ENCODE measurements around the gene KLHL17. TPM values are rescaled to one million over a fixed set of nuclear protein-coding genes. Genes with fewer than 3 reads are reported as not detected.
A peak's percentile ranks its signal among the peaks of the same experiment; 100 is the strongest.
"Not testable (repeated sequence)": the region's sequence is repeated elsewhere in the genome, so short reads cannot be mapped to it uniquely, and the experiment has no call there.

Gene KLHL17
- total RNA-seq, 1 experiment from 2014 or later = 15.1 TPM

DNA sequence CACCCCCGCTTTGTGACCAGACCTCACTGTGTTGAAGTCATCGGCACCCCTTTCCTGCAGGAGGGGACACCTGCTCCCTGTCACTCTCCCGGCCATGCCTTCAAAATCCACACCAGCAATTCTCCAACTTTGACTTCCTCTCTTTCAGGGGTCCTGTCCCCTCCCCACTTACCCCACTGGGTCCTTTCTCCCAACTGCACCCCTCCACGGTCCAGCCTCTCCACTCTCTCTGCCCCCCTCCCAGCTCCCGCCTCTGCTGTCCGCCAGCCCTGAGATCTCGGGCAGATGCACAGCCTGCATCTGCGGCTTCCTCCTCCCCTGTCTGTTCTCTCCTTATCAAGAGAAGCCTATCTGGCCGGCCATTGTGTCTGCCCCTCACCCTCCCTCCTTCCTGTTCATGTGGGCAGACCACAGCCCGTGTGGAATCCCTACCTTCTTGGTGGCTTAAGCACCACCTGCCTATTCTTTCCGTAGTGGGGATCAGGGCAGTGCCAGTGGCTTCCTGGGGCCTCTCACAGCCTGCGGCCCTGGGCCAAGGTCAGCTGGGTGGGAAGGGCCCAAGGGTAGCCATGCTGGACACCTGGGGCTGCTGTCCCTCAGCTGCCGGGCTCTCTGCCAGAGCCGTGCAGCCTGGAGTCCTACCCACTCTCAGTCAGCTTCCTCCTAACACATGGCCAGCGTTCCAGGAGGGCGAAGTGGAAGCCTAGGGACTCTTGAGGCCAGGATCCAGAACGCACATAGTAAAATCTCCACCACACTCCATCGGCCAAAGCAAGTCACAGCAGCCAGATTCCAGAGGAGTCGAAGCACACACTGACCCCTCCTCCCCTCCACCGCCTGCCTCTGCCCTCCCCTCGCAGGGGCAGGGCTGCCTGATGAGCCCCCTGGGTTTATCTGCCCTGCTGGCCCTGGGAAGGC is 44.7 kb downstream of the KLHL17 start:
- H3K4me3 ChIP-seq = peak overlapping the region; percentile 27
- H3K9me3 ChIP-seq (replicated peaks) = no peaks in the 10 kb centered on the region
- peaks cover 24% of the 10 kb centered on the region for H3K4me1 ChIP-seq
- peak; percentile 88 to 93 for DNase-seq
- no peaks in the 10 kb centered on the region for H3K27me3 ChIP-seq
- peak overlapping the region; percentile 93 for H3K27ac ChIP-seq
- H3K36me3 ChIP-seq = no peaks in the 10 kb centered on the region

DNA sequence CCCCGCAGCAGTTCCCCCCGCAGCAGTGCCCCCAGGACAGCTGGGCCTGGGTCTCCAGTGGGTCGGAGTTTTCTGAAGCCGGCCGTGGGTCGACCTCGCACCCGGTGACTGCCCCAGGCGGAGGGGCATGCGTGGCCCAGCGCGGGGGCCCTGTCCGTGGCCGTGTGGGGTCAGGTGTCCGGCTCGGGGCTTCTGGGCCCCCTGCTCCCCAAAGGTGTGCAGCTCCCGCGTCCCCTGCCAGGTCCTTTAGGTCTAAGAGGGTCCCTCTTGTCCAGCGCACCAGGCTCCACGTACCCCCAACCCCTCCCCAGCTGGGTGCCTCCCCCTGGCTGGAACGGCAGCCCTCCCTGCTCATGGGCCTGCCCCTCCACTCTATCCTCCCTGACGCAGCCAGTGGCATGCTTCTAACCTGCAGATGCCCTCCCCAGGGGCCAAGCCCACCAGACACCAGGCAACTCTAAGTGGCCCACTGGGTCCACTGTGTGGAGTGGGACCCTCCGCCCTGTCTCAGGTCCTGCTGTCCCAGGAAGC is 45.5 kb downstream of the KLHL17 start:
- Histone ChIP-seq H3K36me3 (no peaks in the 10 kb centered on the region), H3K27me3 (no peaks in the 10 kb centered on the region), H3K4me3 (peak overlapping the region; percentile 27; the same call in 1 of the 2 replicates), H3K27ac (peak overlapping the region; percentile 93), H3K9me3 (replicated peaks) (no peaks in the 10 kb centered on the region), H3K4me1 (peaks cover 24% of the 10 kb centered on the region)
- no peak for DNase-seq

DNA sequence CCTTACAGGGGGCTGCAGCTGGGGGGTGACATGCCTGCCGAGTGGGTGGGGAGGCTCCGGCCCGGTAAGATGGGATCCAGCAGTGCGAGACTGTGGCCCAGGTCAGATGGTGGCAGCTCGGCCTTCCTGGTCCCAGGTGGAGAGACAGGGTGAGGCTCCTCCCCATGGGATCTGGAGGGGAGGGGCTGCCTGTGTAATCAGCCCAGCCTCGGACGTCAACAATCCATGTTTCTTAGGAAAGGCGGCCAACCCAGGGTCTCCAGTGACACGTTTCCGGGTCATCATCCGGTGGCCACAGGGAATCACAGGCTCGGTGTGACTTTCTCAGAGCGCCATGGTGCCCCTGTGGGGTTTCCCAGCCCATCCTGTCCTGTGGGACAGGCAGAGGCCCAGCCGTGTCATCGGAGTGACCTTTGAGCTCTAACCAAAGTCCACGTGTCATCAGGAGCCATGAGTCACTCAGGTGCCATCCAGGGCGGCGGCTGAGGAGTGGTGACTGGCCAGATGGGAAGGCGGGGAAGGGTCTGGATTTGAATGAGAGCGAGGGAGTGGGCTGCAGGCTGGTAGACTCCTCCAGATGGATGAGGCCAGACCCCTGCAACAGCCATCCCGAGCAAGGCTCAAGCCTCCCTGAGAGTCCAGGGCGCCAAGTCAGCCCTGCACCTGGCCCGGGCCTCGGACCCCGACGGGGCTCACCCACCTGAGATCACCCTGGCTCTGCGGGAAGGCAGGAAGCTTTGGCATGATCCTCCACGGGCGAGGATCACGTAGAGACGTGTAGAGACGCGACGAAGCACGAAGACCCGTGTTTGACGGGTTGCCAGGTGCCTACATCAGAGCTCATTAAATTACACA is 46.1 kb downstream of the KLHL17 start:
- Histone ChIP-seq H3K9me3 (replicated peaks) (no peaks in the 10 kb centered on the region), H3K4me1 (peaks cover 24% of the 10 kb centered on the region), H3K27me3 (no peaks in the 10 kb centered on the region), H3K27ac (peak overlapping the region; percentile 93; the same call in 1 of the 2 replicates), H3K36me3 (no peaks in the 10 kb centered on the region), H3K4me3 (no peak overlapping the region)
- no peak for DNase-seq

DNA sequence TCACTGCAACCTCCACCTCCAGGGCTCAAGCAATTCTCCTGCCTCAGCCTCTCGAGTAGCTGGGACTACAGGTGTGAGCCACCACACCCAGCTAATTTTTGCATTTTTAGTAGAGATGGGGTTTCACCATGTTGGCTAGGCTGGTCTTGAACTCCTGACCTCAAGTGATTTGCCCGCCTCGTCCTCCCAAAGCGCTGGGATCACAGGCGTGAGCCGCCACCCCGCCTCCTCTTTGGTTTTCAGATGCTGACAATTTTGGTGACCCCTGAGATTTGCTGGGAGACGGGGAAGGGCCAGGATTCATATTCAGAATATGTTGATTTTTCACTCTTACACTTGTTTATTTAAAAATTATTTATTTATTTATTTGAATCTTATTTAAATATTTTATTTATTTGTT is 49.7 kb downstream of the KLHL17 start:
- not testable (repeated sequence) for H3K9me3 ChIP-seq (replicated peaks); H3K27me3 ChIP-seq; DNase-seq; H3K27ac ChIP-seq; H3K4me3 ChIP-seq; H3K36me3 ChIP-seq
- H3K4me1 ChIP-seq = peaks cover 13% of the 10 kb centered on the region

DNA sequence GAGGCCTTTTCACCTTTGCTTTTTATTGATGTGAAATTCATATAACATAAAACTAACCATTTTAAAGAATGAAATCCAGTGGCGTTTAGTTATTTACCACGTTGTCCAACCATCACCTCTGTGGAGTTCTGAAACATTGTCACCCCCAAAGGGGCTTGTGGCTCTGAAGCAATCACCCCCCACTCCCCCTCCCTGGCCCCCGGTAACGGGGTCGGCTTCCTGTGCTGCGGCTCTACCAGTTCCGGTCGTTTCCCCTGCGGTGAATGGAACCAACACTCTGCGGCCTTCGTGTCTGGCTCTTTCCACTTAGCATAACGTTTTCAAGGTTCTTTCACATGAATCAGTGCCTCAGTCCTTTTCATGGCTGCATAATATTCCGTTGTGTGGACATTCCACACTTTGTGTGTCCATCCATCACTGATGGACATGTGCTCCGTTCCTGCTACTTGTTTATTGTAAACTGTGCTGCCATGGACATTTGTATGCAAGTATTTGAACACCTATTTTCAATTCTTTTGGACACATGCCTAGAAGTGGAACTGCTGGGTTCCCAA is 51.1 kb downstream of the KLHL17 start:
- Histone ChIP-seq H3K27ac (no peak overlapping the region), H3K36me3 (no peaks in the 10 kb centered on the region), H3K4me3 (no peak overlapping the region), H3K27me3 (no peaks in the 10 kb centered on the region), H3K9me3 (replicated peaks) (no peaks in the 10 kb centered on the region), H3K4me1 (peaks cover 6% of the 10 kb centered on the region)
- DNase-seq = no peak

DNA sequence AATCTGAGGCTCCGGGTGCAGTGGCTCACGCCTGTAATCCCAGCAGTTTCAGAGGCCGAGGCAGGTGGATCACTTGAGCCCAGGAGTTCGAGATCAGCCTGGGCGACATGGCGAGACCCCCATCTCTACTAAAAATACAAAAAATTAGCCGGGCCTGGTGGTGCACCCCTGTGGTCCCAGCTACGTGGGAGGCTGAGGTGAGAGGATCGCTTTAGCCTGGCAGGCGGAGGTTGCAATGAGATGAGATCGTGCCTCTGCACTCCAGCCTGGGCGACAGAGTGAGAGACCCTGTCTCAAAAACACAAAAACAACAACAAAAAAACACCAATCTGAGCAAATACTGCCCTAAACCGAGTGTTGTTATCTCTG is 52.3 kb downstream of the KLHL17 start:
- peak overlapping the region; percentile 58 for H3K4me3 ChIP-seq
- not testable (repeated sequence) for H3K27ac ChIP-seq; H3K4me1 ChIP-seq; H3K27me3 ChIP-seq; DNase-seq; H3K36me3 ChIP-seq; H3K9me3 ChIP-seq (replicated peaks)

DNA sequence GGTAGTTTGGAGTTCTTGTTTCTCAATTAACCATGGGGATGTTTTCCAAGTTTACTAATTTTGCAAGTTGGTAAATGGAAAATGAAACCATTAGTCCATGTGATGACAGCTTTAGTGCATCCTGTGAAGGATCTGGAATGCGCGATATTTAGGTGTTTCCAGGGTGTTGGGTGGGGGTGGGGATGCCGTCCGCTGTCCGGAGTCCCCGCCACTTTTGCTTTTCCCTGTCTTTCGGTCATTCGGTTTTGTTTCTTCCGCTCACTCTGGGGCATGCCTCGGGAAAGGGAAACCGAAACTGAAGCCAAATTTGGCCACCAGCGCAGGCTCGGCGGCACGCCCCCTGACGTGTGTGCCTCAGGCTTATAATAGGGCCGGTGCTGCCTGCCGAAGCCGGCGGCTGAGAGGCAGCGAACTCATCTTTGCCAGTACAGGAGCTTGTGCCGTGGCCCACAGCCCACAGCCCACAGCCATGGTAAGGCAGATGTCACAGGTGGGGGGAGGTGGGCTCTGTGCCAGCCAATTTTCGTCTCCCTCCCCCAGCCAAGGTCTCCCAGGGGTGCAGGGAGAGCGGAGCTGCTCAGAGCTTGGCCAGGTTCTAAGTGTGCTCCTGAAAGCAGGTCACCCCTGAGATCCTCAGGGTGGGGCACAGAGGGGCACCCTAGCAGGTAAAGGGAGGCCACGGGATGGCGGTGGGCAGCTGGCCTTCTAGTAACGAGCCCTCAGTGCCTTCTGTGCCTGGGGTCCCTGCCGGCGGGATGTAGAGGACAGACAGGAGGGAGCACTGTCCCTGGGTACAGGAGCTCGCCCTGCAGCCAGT is 52.9 kb downstream of the KLHL17 start, which contains the start of gene ISG15:
Gene ISG15, plus strand, starts transcription at position 393 of the 817 bp plus-strand sequence. Its CDS starts 77 bp downstream, at position 470.
- DNase-seq = peak; percentile 77 to 83
- peak within 1 kb of the TSS; percentile 58 for H3K4me3 ChIP-seq
- no peaks in the 10 kb centered on the region for H3K27me3 ChIP-seq
- peaks cover 5% of the 10 kb centered on the region; the same call in 1 of the 2 replicates for H3K4me1 ChIP-seq
- H3K36me3 ChIP-seq = no peaks in the 10 kb centered on the region
- H3K27ac ChIP-seq = no peak within 1 kb of the TSS
- H3K9me3 ChIP-seq (replicated peaks) = no peaks in the 10 kb centered on the region

DNA sequence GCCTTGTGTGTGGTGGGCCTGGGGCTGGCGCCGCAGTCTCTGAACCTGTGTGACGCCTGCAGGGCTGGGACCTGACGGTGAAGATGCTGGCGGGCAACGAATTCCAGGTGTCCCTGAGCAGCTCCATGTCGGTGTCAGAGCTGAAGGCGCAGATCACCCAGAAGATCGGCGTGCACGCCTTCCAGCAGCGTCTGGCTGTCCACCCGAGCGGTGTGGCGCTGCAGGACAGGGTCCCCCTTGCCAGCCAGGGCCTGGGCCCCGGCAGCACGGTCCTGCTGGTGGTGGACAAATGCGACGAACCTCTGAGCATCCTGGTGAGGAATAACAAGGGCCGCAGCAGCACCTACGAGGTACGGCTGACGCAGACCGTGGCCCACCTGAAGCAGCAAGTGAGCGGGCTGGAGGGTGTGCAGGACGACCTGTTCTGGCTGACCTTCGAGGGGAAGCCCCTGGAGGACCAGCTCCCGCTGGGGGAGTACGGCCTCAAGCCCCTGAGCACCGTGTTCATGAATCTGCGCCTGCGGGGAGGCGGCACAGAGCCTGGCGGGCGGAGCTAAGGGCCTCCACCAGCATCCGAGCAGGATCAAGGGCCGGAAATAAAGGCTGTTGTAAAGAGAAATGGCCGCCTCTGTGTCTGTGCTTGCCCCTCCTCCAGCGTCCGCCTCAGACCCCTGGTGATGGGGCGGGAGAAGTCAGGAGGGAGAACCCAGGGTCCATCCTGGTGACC is 53.7 kb downstream of the KLHL17 start:
- H3K27ac ChIP-seq = no peak overlapping the region
- DNase-seq = no peak

DNA sequence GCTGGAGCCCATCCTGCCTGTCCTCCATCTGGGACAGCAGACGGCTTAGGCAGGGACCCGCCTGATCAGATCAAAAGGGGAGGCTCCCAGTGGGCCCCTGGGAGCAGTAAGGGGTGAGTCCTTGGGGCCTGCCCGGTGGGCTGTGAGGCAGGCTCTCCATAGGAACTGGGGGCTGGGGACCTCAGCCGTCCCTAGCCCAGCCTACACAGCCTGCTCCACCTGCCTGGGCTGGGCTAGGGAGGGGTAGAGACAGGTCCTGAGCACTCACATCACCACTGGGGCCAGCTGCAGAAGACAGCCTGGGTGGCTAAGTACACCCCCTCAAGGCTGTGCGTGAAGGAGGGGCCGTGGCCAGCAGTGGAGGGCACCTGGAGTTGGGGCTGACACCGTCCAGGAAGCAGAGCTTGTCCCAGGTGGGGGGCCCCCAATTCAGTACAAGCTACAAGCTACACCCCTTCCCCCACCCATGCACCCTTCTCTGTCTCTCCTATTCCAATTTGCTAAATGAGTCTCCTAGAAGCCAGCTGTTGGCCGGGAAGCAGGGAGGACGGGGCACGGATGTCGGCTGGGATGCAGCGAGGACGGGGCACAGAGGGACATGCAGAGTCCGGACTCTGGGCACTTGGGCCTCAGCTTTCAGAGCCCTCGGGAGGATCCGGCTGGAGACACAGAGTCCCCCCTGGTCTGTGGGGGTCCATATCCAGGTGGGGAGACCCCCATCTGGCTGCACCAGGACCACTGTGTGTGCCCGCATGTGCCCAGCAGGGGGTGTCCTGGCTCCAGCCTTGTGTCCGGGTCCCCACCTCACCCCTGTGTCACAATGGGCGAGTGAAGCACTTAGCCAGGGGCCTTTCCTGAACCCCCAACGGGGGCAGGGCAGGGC is 54.7 kb downstream of the KLHL17 start:
- H3K27me3 ChIP-seq = no peaks in the 10 kb centered on the region
- DNase-seq = peak; percentile 61 to 63
- H3K27ac ChIP-seq = no peak overlapping the region
- no peaks in the 10 kb centered on the region for H3K36me3 ChIP-seq
- no peak overlapping the region for H3K4me3 ChIP-seq
- H3K4me1 ChIP-seq = peaks cover 5% of the 10 kb centered on the region; the same call in 1 of the 2 replicates
- H3K9me3 ChIP-seq (replicated peaks) = no peaks in the 10 kb centered on the region

More for the DNA sequence above, 53.7 kb downstream of the KLHL17 start:
- H3K36me3 ChIP-seq = no peaks in the 10 kb centered on the region
- peaks cover 5% of the 10 kb centered on the region; the same call in 1 of the 2 replicates for H3K4me1 ChIP-seq
- H3K4me3 ChIP-seq = peak overlapping the region; percentile 58
- no peaks in the 10 kb centered on the region for H3K9me3 ChIP-seq (replicated peaks)
- no peaks in the 10 kb centered on the region for H3K27me3 ChIP-seq

Other genes with a start within 250 kb of the KLHL17 start
- 39.0 and 39.2 TPM in 2 replicates for gene SAMD11, start 36.7 kb upstream of the KLHL17 start, total RNA-seq (2014; rRNA removed; shearing (Covaris generic))
- 147 and 150 TPM in 2 replicates for gene NOC2L, start 1.3 kb upstream of the KLHL17 start, total RNA-seq (2014; rRNA removed; shearing (Covaris generic))
- gene PLEKHN1, start 5.9 kb downstream of the KLHL17 start, total RNA-seq (2014; rRNA removed; shearing (Covaris generic)) = 0.04 and 0.05 TPM in 2 replicates
- gene PERM1, start 21.5 kb downstream of the KLHL17 start, total RNA-seq (2014; rRNA removed; shearing (Covaris generic)) = 0.13 TPM in 1 of 2 replicates, not detected in the other
- gene HES4, start 39.5 kb downstream of the KLHL17 start, total RNA-seq (2014; rRNA removed; shearing (Covaris generic)) = 15.3 and 15.9 TPM in 2 replicates
- 5.1 and 12.6 TPM in 2 replicates for gene ISG15, start 52.9 kb downstream of the KLHL17 start, total RNA-seq (2014; rRNA removed; shearing (Covaris generic))
- gene AGRN, start 59.5 kb downstream of the KLHL17 start, total RNA-seq (2014; rRNA removed; shearing (Covaris generic)) = 10.4 and 13.7 TPM in 2 replicates
- gene RNF223, start 113.7 kb downstream of the KLHL17 start, total RNA-seq (2014; rRNA removed; shearing (Covaris generic)) = not detected in 2 replicates
- 19.9 and 20.8 TPM in 2 replicates for gene C1orf159, start 155.5 kb downstream of the KLHL17 start, total RNA-seq (2014; rRNA removed; shearing (Covaris generic))
- gene TTLL10, start 213.3 kb downstream of the KLHL17 start, total RNA-seq (2014; rRNA removed; shearing (Covaris generic)) = 0.42 and 0.73 TPM in 2 replicates
- gene TNFRSF18, start 246.0 kb downstream of the KLHL17 start, total RNA-seq (2014; rRNA removed; shearing (Covaris generic)) = 0.33 and 0.93 TPM in 2 replicates

Data from SJCRH30 (cell line).